ENCODE measurements around the gene OR2A14.

DNA sequence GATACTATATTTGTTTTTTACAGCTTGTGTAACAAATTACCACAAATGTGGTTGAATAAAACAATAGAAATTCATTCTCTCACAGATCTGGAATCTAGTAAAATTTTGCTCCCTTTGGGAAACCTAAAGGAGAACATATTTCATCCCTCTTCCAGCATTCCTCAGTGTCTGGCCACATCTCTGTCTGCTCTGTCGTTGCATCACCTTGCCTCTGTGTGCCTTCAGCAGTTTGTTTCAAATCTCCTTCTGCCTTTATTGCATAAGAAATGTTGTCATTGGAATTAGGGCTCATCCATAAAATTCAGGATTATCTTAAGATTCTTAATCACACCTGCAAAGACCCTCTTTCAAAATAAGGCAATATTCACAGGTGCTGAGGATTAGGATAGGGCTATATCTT lies 14.5 kb downstream of the OR2A14 start:
- no peak for TF ChIP-seq POLR2AphosphoS5 (IDR thresholded peaks at IDR 0.05)
- TF ChIP-seq, protein P1, sequence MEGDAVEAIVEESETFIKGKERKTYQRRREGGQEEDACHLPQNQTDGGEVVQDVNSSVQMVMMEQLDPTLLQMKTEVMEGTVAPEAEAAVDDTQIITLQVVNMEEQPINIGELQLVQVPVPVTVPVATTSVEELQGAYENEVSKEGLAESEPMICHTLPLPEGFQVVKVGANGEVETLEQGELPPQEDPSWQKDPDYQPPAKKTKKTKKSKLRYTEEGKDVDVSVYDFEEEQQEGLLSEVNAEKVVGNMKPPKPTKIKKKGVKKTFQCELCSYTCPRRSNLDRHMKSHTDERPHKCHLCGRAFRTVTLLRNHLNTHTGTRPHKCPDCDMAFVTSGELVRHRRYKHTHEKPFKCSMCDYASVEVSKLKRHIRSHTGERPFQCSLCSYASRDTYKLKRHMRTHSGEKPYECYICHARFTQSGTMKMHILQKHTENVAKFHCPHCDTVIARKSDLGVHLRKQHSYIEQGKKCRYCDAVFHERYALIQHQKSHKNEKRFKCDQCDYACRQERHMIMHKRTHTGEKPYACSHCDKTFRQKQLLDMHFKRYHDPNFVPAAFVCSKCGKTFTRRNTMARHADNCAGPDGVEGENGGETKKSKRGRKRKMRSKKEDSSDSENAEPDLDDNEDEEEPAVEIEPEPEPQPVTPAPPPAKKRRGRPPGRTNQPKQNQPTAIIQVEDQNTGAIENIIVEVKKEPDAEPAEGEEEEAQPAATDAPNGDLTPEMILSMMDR (IDR thresholded peaks at IDR 0.05; ENCODE audit: poor library complexity, severe bottlenecking), result no peak
- TF ChIP-seq, protein P2, sequence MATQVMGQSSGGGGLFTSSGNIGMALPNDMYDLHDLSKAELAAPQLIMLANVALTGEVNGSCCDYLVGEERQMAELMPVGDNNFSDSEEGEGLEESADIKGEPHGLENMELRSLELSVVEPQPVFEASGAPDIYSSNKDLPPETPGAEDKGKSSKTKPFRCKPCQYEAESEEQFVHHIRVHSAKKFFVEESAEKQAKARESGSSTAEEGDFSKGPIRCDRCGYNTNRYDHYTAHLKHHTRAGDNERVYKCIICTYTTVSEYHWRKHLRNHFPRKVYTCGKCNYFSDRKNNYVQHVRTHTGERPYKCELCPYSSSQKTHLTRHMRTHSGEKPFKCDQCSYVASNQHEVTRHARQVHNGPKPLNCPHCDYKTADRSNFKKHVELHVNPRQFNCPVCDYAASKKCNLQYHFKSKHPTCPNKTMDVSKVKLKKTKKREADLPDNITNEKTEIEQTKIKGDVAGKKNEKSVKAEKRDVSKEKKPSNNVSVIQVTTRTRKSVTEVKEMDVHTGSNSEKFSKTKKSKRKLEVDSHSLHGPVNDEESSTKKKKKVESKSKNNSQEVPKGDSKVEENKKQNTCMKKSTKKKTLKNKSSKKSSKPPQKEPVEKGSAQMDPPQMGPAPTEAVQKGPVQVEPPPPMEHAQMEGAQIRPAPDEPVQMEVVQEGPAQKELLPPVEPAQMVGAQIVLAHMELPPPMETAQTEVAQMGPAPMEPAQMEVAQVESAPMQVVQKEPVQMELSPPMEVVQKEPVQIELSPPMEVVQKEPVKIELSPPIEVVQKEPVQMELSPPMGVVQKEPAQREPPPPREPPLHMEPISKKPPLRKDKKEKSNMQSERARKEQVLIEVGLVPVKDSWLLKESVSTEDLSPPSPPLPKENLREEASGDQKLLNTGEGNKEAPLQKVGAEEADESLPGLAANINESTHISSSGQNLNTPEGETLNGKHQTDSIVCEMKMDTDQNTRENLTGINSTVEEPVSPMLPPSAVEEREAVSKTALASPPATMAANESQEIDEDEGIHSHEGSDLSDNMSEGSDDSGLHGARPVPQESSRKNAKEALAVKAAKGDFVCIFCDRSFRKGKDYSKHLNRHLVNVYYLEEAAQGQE (IDR thresholded peaks at IDR 0.05; ENCODE audit: borderline replicate concordance), result no peak
- TF ChIP-seq MXI1 (conservative IDR thresholded peaks at IDR 0.05; ENCODE audit: poor library complexity, severe bottlenecking), result no peak
- no peak for TF ChIP-seq SMC3 (conservative IDR thresholded peaks at IDR 0.05; ENCODE audit: poor library complexity)
- TF ChIP-seq EZH2 (IDR thresholded peaks at IDR 0.05; ENCODE audit: borderline replicate concordance, insufficient read depth, low read length, poor library complexity, severe bottlenecking), result no peak
- no peak for TF ChIP-seq RAD21 (conservative IDR thresholded peaks at IDR 0.05)
- TF ChIP-seq EP300 (conservative IDR thresholded peaks at IDR 0.05; ENCODE audit: poor library complexity, severe bottlenecking), result no peak
